Progenitor cell of endocrine pancreas (in vitro differentiated cells): ENCODE results near the gene TRIM56. TPM values are rescaled to one million over a fixed set of nuclear protein-coding genes. Genes with fewer than 3 reads are reported as not detected.

Source experiments
- DNase-seq: peaks from one replicate; pipeline ENCODE4 v3.0.0; 2021; ENCODE audit warnings: low spot score; ENCODE audit not compliant: unreplicated experiment
- H3K27ac Mint-ChIP-seq: 2 replicates; pipeline ENCODE4 v1.8.0; 2021; ENCODE audit warnings: mild to moderate bottlenecking, moderate library complexity, mixed read lengths
- H3K27me3 Mint-ChIP-seq: 2 replicates; pipeline ENCODE4 v1.8.0; 2021; ENCODE audit warnings: mixed read lengths
- H3K36me3 Mint-ChIP-seq: 2 replicates; pipeline ENCODE4 v1.8.0; 2022; ENCODE audit warnings: mixed read lengths; ENCODE audit not compliant: insufficient read depth
- H3K4me1 Mint-ChIP-seq: 2 replicates; pipeline ENCODE4 v1.8.0; 2021; ENCODE audit warnings: low read depth, mixed read lengths
- H3K4me3 Mint-ChIP-seq: 2 replicates; pipeline ENCODE4 v1.8.0; 2021; ENCODE audit warnings: low read depth, mild to moderate bottlenecking, moderate library complexity, mixed read lengths
- H3K9me3 Mint-ChIP-seq: 2 replicates; pipeline ENCODE4 v1.8.0; 2021; ENCODE audit warnings: low read depth, mixed read lengths
- total RNA-seq: library from RNA; stranded (reverse); gene quantifications from 2 replicates; pipeline ENCODE4 v1.2.1, GENCODE V29; 2021
- TF ChIP-seq, protein P1 (sequence below): fragments of 200-600 bp; sonication (generic); IDR thresholded peaks from one replicate; pipeline ENCODE4 v1.5.0; 2021; ENCODE audit warnings: antibody characterized with exemption, mild to moderate bottlenecking; ENCODE audit not compliant: unreplicated experiment

Gene TRIM56
- total RNA-seq, 1 donor from 2014 or later = 19.3 TPM

DNA sequence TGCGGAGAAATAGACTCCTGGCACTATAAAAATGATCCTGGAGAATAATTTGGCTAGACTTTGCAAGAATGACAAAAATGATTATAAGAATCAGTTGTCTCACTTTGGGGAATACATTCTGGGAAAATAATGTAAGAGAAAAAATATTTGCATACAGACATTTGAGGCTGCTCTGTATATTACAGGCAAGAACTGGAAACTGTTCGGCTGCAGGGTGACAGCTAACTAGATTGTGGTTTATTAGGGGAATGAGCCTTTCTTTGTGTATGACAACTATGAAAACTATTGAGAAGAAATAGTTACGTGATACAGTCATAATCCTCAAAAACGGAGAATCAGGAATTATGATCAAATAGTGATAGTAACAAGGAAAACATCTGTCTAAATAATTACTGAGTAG is 8.6 kb downstream of the TRIM56 start:
- Mint-ChIP-seq H3K36me3 (peaks cover 19% of the 10 kb centered on the region), H3K27me3 (peaks cover 18% of the 10 kb centered on the region), H3K4me3 (no peak overlapping the region), H3K9me3 (peaks cover 3% of the 10 kb centered on the region), H3K4me1 (no peaks in the 10 kb centered on the region), H3K27ac (no peak overlapping the region)
- no peak for DNase-seq
- TF ChIP-seq, protein P1, sequence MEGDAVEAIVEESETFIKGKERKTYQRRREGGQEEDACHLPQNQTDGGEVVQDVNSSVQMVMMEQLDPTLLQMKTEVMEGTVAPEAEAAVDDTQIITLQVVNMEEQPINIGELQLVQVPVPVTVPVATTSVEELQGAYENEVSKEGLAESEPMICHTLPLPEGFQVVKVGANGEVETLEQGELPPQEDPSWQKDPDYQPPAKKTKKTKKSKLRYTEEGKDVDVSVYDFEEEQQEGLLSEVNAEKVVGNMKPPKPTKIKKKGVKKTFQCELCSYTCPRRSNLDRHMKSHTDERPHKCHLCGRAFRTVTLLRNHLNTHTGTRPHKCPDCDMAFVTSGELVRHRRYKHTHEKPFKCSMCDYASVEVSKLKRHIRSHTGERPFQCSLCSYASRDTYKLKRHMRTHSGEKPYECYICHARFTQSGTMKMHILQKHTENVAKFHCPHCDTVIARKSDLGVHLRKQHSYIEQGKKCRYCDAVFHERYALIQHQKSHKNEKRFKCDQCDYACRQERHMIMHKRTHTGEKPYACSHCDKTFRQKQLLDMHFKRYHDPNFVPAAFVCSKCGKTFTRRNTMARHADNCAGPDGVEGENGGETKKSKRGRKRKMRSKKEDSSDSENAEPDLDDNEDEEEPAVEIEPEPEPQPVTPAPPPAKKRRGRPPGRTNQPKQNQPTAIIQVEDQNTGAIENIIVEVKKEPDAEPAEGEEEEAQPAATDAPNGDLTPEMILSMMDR = no peak

DNA sequence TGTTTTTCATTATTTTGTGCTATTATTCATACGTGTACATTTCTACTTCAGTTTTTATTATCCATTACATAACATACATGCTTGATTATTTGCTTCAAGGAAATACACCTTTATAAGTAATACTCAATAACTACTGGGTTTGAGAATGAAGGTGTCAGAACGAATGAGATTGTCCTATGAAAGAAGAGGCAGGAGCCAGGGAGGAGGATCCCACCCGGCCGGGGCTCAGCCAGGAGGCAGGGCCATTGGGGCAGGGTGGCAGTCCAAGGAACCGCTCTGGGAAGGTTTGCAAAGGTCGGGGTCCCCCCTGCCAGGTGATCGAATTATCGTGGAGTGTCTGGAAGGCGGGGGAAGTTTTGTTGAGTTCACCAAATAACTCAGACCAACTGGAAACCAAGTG is 9.1 kb downstream of the TRIM56 start:
- peaks cover 17% of the 10 kb centered on the region for H3K36me3 Mint-ChIP-seq
- H3K27me3 Mint-ChIP-seq = peaks cover 22% of the 10 kb centered on the region
- no peak overlapping the region for H3K27ac Mint-ChIP-seq
- no peak for DNase-seq
- TF ChIP-seq, protein P1 = no peak
- H3K4me1 Mint-ChIP-seq = no peaks in the 10 kb centered on the region
- peaks cover 3% of the 10 kb centered on the region for H3K9me3 Mint-ChIP-seq
- no peak overlapping the region for H3K4me3 Mint-ChIP-seq

- Mint-ChIP-seq H3K4me1 (no peaks in the 10 kb centered on the region), H3K27ac (no peak overlapping the region), H3K9me3 (peaks cover 3% of the 10 kb centered on the region), H3K27me3 (peaks cover 25% of the 10 kb centered on the region), H3K4me3 (no peak overlapping the region), H3K36me3 (peaks cover 13% of the 10 kb centered on the region)
- TF ChIP-seq, protein P1 = peak; percentile 56
- peak; percentile 26 for DNase-seq
Measured at GRCh38 chr7:101094791-101095375, 9.6 kb downstream of the TRIM56 start.

DNA sequence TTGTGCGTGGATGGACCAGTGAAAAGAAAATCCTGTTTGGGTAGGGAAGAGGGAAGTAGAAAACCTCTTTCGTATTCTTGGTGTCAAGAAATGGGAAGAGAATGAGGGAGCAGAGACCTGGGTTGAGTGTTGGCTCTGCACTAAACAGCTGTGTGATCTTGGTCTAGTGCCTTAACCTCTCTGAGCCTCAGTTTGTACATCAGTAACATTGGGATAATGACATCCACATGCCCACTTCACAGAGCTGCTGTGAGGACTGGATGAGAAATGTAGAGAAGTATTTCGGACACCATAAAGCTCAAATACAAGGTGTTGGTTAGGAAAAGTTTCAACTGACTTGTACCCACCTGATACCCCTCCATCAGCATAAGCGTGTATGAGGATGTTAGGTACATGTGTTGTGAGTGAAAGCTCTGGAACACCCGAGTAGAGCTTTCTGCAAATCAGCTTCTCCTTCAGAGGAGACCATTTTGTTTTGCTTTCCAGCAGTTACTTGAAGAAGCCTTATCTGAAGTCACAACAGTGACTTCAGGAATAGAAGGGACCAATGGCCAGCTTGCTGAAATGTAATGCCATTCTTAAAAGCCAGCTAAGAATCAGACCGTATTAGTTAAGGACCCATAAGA is 11.2 kb downstream of the TRIM56 start:
- H3K9me3 Mint-ChIP-seq = no peaks in the 10 kb centered on the region
- no peak overlapping the region for H3K27ac Mint-ChIP-seq
- H3K4me3 Mint-ChIP-seq = no peak overlapping the region
- peaks cover 6% of the 10 kb centered on the region for H3K36me3 Mint-ChIP-seq
- H3K4me1 Mint-ChIP-seq = no peaks in the 10 kb centered on the region
- TF ChIP-seq, protein P1 = no peak
- no peak for DNase-seq
- peaks cover 35% of the 10 kb centered on the region for H3K27me3 Mint-ChIP-seq

DNA sequence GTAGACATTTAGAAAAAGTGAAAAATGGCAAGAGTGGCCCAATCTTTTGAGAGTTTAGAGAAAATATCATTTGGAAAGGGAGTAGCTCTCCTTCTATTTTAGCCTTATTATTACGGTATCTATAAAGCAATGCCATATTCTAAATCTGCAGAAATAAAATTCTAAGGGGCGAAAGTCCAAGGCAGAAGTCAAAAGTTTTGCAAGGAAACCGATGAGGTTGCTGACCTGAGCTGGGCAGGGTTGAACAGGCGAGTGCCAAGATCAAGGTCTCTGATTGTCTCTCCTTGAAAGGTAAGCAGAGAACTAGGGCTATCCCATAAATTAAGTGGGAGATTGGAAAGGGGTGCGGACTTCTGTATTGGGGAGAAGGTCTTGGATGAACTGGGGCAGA is 11.7 kb downstream of the TRIM56 start:
- no peak for DNase-seq
- no peak overlapping the region for H3K4me3 Mint-ChIP-seq
- H3K4me1 Mint-ChIP-seq = no peaks in the 10 kb centered on the region
- TF ChIP-seq, protein P1 = no peak
- H3K9me3 Mint-ChIP-seq = no peaks in the 10 kb centered on the region
- peaks cover 2% of the 10 kb centered on the region for H3K36me3 Mint-ChIP-seq
- no peak overlapping the region for H3K27ac Mint-ChIP-seq
- peaks cover 38% of the 10 kb centered on the region for H3K27me3 Mint-ChIP-seq
